IMR-90 (cell line): ENCODE results near the gene NANS. TPM values are rescaled to one million over a fixed set of nuclear protein-coding genes. Genes with fewer than 3 reads are reported as not detected.

ENCODE experiments used
- ATAC-seq: fragments of 200-7000 bp; cut with Tn5 transposase; 2 replicates; pipeline ENCODE4 v1.9.1; 2020; ENCODE audit warnings: low read depth, mild to moderate bottlenecking, moderate library complexity
- BruUV-seq: library from RNA; stranded (reverse); fragments of 400-500 nt; replicated peaks from 2 replicates; lab custom pipeline; 2021; lab: Mats Ljungman, UMichigan
- CTCF ChIA-PET: fragments of 300-600 bp; formaldehyde crosslinking; extraction: SDS; loops from one replicate; lab custom pipeline; 2021; ENCODE audit warnings: antibody characterized with exemption; lab: Yijun Ruan, JAX
- POLR2A ChIA-PET: fragments of 300-600 bp; sonication (Branson Sonifier 250); formaldehyde crosslinking; loops from one replicate; lab custom pipeline; 2022; ENCODE audit warnings: antibody characterized with exemption; ENCODE audit not compliant: unreplicated experiment; lab: Charles Lee
- DNase-seq: peaks from one replicate; pipeline ENCODE4 v3.0.0; 2013
- H2AFZ ChIP-seq: replicated peaks from 2 replicates; pipeline ENCODE3; 2013; ENCODE audit warnings: low read length, mild to moderate bottlenecking; ENCODE audit not compliant: poor library complexity
- H2AK5ac ChIP-seq: 2 replicates; pipeline ENCODE4 v1.6.1; 2013; ENCODE audit warnings: low read depth, low read length, inconsistent platforms
- H2AK9ac ChIP-seq: replicated peaks from 2 replicates; pipeline ENCODE3; 2013; ENCODE audit warnings: mild to moderate bottlenecking, low read depth, low read length, moderate library complexity; ENCODE audit not compliant: poor library complexity
- H2BK120ac ChIP-seq: 2 replicates; pipeline ENCODE4 v1.6.1; 2013; ENCODE audit warnings: low read depth, low read length, inconsistent platforms
- H2BK15ac ChIP-seq: 3 replicates; pipeline ENCODE4 v1.6.1; 2013; ENCODE audit warnings: low read depth, low read length, inconsistent platforms
- H2BK20ac ChIP-seq: 2 replicates; pipeline ENCODE4 v1.6.1; 2013; ENCODE audit warnings: low read depth, mild to moderate bottlenecking, inconsistent platforms, low read length, moderate library complexity
- H2BK5ac ChIP-seq: 2 replicates; pipeline ENCODE4 v1.6.1; 2013; ENCODE audit warnings: mild to moderate bottlenecking, low read depth, low read length, inconsistent platforms; ENCODE audit not compliant: poor library complexity, severe bottlenecking
- H3K14ac ChIP-seq: replicated peaks from 2 replicates; pipeline ENCODE4 v1.6.1; 2013; ENCODE audit warnings: low read depth, low read length, inconsistent platforms
- H3K18ac ChIP-seq: 2 replicates; pipeline ENCODE4 v1.6.1; 2013; ENCODE audit warnings: low read depth, low read length, control low read depth
- H3K23ac ChIP-seq: 2 replicates; pipeline ENCODE4 v1.6.1; 2013; ENCODE audit warnings: low read depth, low read length, inconsistent platforms
- H3K27ac ChIP-seq: 2 replicates; pipeline ENCODE4 v1.5.1; 2013; ENCODE audit warnings: mild to moderate bottlenecking, control low read depth, low read length; ENCODE audit not compliant: insufficient read depth
- H3K27me3 ChIP-seq: 2 replicates; pipeline ENCODE4 v1.6.1; 2013; ENCODE audit warnings: low read length; ENCODE audit not compliant: control insufficient read depth, insufficient read depth
- H3K36me3 ChIP-seq: 2 replicates; pipeline ENCODE4 v1.6.1; 2013; ENCODE audit warnings: low read length, mixed read lengths; ENCODE audit not compliant: control insufficient read depth, insufficient read depth
- H3K4ac ChIP-seq: 2 replicates; pipeline ENCODE4 v1.6.1; 2013; ENCODE audit warnings: low read depth, low read length, inconsistent platforms
- H3K4me1 ChIP-seq: 2 replicates; pipeline ENCODE4 v1.6.1; 2013; ENCODE audit warnings: low read length, mixed read lengths; ENCODE audit not compliant: control insufficient read depth, insufficient read depth
- H3K4me2 ChIP-seq: 2 replicates; pipeline ENCODE4 v1.6.1; 2013; ENCODE audit warnings: low read depth, mild to moderate bottlenecking, control low read depth, low read length, moderate library complexity
- H3K4me3 ChIP-seq: 2 replicates; pipeline ENCODE4 v1.5.1; 2013; ENCODE audit warnings: low read depth, mild to moderate bottlenecking, control low read depth, low read length, moderate library complexity; ENCODE audit not compliant: insufficient read depth
- H3K56ac ChIP-seq: 2 replicates; pipeline ENCODE4 v1.6.1; 2013; ENCODE audit warnings: low read length, inconsistent platforms; ENCODE audit not compliant: insufficient read depth; ENCODE audit errors: extremely low read depth
- H3K79me1 ChIP-seq, 2 experiments: 2 replicates each; pipeline ENCODE4 v1.6.1; 2013; ENCODE audit warnings: low read length in 2 of 2, inconsistent platforms in 1 of 2, low read depth in 1 of 2
- H3K9ac ChIP-seq: 2 replicates; pipeline ENCODE4 v1.6.1; 2013; ENCODE audit warnings: low read depth, low read length, control low read depth
- H3K9me1 ChIP-seq: 2 replicates; pipeline ENCODE4 v1.6.1; 2013; ENCODE audit warnings: low read length, inconsistent platforms; ENCODE audit not compliant: insufficient read depth
- H3K9me3 ChIP-seq: 2 replicates; pipeline ENCODE4 v1.6.1; 2013; ENCODE audit warnings: low read length; ENCODE audit not compliant: control insufficient read depth, insufficient read depth
- H4K20me1 ChIP-seq: 2 replicates; pipeline ENCODE4 v1.6.1; 2013; ENCODE audit warnings: low read length, inconsistent platforms; ENCODE audit not compliant: insufficient read depth
- H4K5ac ChIP-seq: 2 replicates; pipeline ENCODE4 v1.6.1; 2013; ENCODE audit warnings: mild to moderate bottlenecking, low read depth, low read length, control low read depth
- H4K8ac ChIP-seq, 2 experiments: 2 replicates each; pipeline ENCODE4 v1.6.1; 2013; ENCODE audit warnings: low read depth in 2 of 2, low read length in 2 of 2, control low read depth in 1 of 2, inconsistent platforms in 1 of 2
- H4K91ac ChIP-seq: 2 replicates; pipeline ENCODE4 v1.6.1; 2013; ENCODE audit warnings: low read depth, low read length, inconsistent platforms; ENCODE audit not compliant: insufficient read depth
- BHLHE40 ChIP-seq: fragments of 150-350 bp; IDR thresholded peaks from 2 replicates; pipeline ENCODE4 v1.6.1; 2016; ENCODE audit warnings: mild to moderate bottlenecking, low read depth, low read length
- CEBPB ChIP-seq: IDR thresholded peaks from 2 replicates; pipeline ENCODE4 v1.6.1; 2012; ENCODE audit warnings: low read depth, low read length, improper control_type of control experiment
- CHD1 ChIP-seq: IDR thresholded peaks from 2 replicates; pipeline ENCODE4 v1.6.1; 2012; ENCODE audit warnings: low read depth, low read length, improper control_type of control experiment
- CTCF ChIP-seq: conservative IDR thresholded peaks from 2 replicates; pipeline ENCODE4 v1.5.1; 2012; ENCODE audit warnings: mild to moderate bottlenecking, low read depth, low read length, improper control_type of control experiment
- ELK1 ChIP-seq: fragments of 150-350 bp; IDR thresholded peaks from 2 replicates; pipeline ENCODE4 v1.6.1; 2016; ENCODE audit warnings: low read depth, mild to moderate bottlenecking, low read length, moderate library complexity, borderline replicate concordance
- FOS ChIP-seq: fragments of 150-350 bp; IDR thresholded peaks from 2 replicates; pipeline ENCODE4 v1.6.1; 2016; ENCODE audit warnings: low read depth, low read length
- MAFK ChIP-seq: IDR thresholded peaks from 2 replicates; pipeline ENCODE4 v1.6.1; 2012; ENCODE audit warnings: low read depth, low read length, improper control_type of control experiment
- MAZ ChIP-seq: IDR thresholded peaks from 2 replicates; pipeline ENCODE4 v1.6.1; 2012; ENCODE audit warnings: low read depth, mild to moderate bottlenecking, low read length, improper control_type of control experiment, moderate library complexity, borderline replicate concordance
- MXI1 ChIP-seq: IDR thresholded peaks from 2 replicates; pipeline ENCODE4 v1.6.1; 2012; ENCODE audit warnings: low read depth, mild to moderate bottlenecking, low read length, moderate library complexity, borderline replicate concordance
- NFE2L2 ChIP-seq: fragments of 150-350 bp; IDR thresholded peaks from 2 replicates; pipeline ENCODE4 v1.6.1; 2016; ENCODE audit warnings: low read depth, mild to moderate bottlenecking, low read length
- POLR2A ChIP-seq: IDR thresholded peaks from 2 replicates; pipeline ENCODE4 v1.6.1; 2012; ENCODE audit warnings: mild to moderate bottlenecking, low read depth, low read length
- RAD21 ChIP-seq: IDR thresholded peaks from 2 replicates; pipeline ENCODE4 v1.6.1; 2012; ENCODE audit warnings: low read length, improper control_type of control experiment
- RCOR1 ChIP-seq: IDR thresholded peaks from 2 replicates; pipeline ENCODE4 v1.6.1; 2012; ENCODE audit warnings: mild to moderate bottlenecking, low read length, improper control_type of control experiment; ENCODE audit not compliant: insufficient replicate concordance
- RFX5 ChIP-seq: IDR thresholded peaks from 2 replicates; pipeline ENCODE4 v1.8.0; 2012; ENCODE audit warnings: low read depth, mild to moderate bottlenecking, low read length, moderate library complexity
- SMC3 ChIP-seq: fragments of 150-350 bp; IDR thresholded peaks from 2 replicates; pipeline ENCODE4 v1.6.1; 2016; ENCODE audit warnings: low read depth, mild to moderate bottlenecking, antibody characterized with exemption, low read length, moderate library complexity
- WGBS, 2 experiments: methylation state at CpG; one replicate each; pipeline versions ENCODE4 v1.1.5 to v1.1.7; 2013; ENCODE audit warnings: missing lambda C conversion rate in 2 of 2; ENCODE audit not compliant: insufficient read length in 1 of 2; ENCODE audit errors: extremely low coverage in 2 of 2; 5-methylcytosine and 5-hydroxymethylcytosine counted together
- dilution Hi-C: fragments of 300-500 bp; cut with HindIII; formaldehyde crosslinking; loops from one replicate; pipeline ENCODE4 v1.14.3; 2018; ENCODE audit warnings: low sequenced_read_pairs; ENCODE audit not compliant: unreplicated experiment
- in situ Hi-C: fragments of 300-500 bp; cut with MboI; formaldehyde crosslinking; loops from 3 replicates; pipeline ENCODE4 v1.14.3; 2019; ENCODE audit warnings: low sequenced_read_pairs, inconsistent platforms, mixed read lengths
- intact Hi-C: fragments of 100-400 bp; cut with micrococcal nuclease; formaldehyde crosslinking; loops from 2 replicates; pipeline ENCODE4 v1.10.0; 2022
- polyA plus RNA-seq, 3 experiments: library from polyadenylated mRNA; depleted of rRNA; stranded (reverse); fragments of >200 nt; gene quantifications; 2 replicates each; pipeline ENCODE4 v1.2.3, GENCODE V29; 2012; ENCODE audit warnings: low replicate concordance in 1 of 3
- total RNA-seq: library from RNA; depleted of rRNA; stranded (reverse); fragments of >200 nt; gene quantifications from 2 replicates; pipeline ENCODE4 v1.2.3, GENCODE V29; 2012
- TF ChIP-seq, protein P1 (sequence below): fragments of 150-350 bp; IDR thresholded peaks from 2 replicates; pipeline ENCODE4 v1.6.1; 2017; ENCODE audit warnings: mild to moderate bottlenecking, antibody characterized with exemption, low read length, low read depth

NANS gene
- total and polyA plus RNA-seq, 2 of the 4 experiments (the other 2 are of a cell fraction), result 210 to 306 TPM

- H3K79me1 ChIP-seq, result peaks cover 9 to 62% of the 10 kb centered on the region in 2 experiments
- ChIA-PET POLR2A (no interaction called here), CTCF (no interaction called here)
- H2BK15ac ChIP-seq, result no peak overlapping the region
- H3K27me3 ChIP-seq, result no peaks in the 10 kb centered on the region
- H3K23ac ChIP-seq, result no peak overlapping the region
- no TSS peak for BruUV-seq
- intact Hi-C loops (no loop called here), dilution Hi-C loops (no loop called here), in situ Hi-C loops (no loop called here)
- H2BK5ac ChIP-seq, result no peak overlapping the region
- no peak overlapping the region for H2BK20ac ChIP-seq
- no peak overlapping the region for H2BK120ac ChIP-seq
- DNase-seq, result no peak
- H2AK5ac ChIP-seq, result no peak overlapping the region
- no peaks in the 10 kb centered on the region for H3K9me3 ChIP-seq
- H3K9ac ChIP-seq, result no peak overlapping the region
- H4K5ac ChIP-seq, result no peak overlapping the region
- H3K4me2 ChIP-seq, result no peak overlapping the region
- H3K27ac ChIP-seq, result no peak overlapping the region
- no peak overlapping the region for H4K8ac ChIP-seq
- H4K20me1 ChIP-seq, result peaks cover 14% of the 10 kb centered on the region
- 0 out of 2 replicates have a peak, but pooled peaks cover 1% of the 10 kb centered on the region for H3K4me1 ChIP-seq
- 0 out of 2 replicates have a peak, but pooled peaks cover under 1% of the 10 kb centered on the region for H3K9me1 ChIP-seq
- TF ChIP-seq RAD21 (no peak), MAFK (no peak), POLR2A (no peak), NFE2L2 (no peak), FOS (no peak), SMC3 (no peak), CEBPB (no peak), RFX5 (no peak), CTCF (no peak), RCOR1 (no peak), CHD1 (no peak), ELK1 (no peak), MAZ (no peak), BHLHE40 (no peak), MXI1 (no peak)
- TF ChIP-seq, protein P1, sequence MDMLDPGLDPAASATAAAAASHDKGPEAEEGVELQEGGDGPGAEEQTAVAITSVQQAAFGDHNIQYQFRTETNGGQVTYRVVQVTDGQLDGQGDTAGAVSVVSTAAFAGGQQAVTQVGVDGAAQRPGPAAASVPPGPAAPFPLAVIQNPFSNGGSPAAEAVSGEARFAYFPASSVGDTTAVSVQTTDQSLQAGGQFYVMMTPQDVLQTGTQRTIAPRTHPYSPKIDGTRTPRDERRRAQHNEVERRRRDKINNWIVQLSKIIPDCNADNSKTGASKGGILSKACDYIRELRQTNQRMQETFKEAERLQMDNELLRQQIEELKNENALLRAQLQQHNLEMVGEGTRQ, result no peak
- no peak overlapping the region for H2AFZ ChIP-seq
- no peak overlapping the region for H3K18ac ChIP-seq
- no peak for ATAC-seq
- no peak overlapping the region for H2AK9ac ChIP-seq
- no peak overlapping the region for H3K14ac ChIP-seq
- H3K36me3 ChIP-seq, result peaks cover 27% of the 10 kb centered on the region
- WGBS, 2 experiments, result no CpG with 5 or more reads among the region's 2 CpGs
- H3K56ac ChIP-seq, result no peak overlapping the region
- no peak overlapping the region for H3K4me3 ChIP-seq
- no peak overlapping the region for H4K91ac ChIP-seq
- no peak overlapping the region for H3K4ac ChIP-seq
Observed at GRCh38 chr9:98067184-98067583, 10.7 kb downstream of the NANS start.
